ENCODE measurements around the gene CDC25B. TPM values are rescaled to one million over a fixed set of nuclear protein-coding genes. Genes with fewer than 3 reads are reported as not detected.
A peak's percentile ranks its signal among the peaks of the same experiment; 100 is the strongest.

Gene CDC25B
- total RNA-seq, 1 donor from 2014 or later: 46.5 TPM

- DNase-seq (ENCODE audit: low read depth, low spot score): no peak
- H3K4me1 Mint-ChIP-seq: peaks cover 51% of the 10 kb centered on the region
- peak overlapping the region; percentile 89 for H3K4me3 Mint-ChIP-seq
- TF ChIP-seq, protein P1, sequence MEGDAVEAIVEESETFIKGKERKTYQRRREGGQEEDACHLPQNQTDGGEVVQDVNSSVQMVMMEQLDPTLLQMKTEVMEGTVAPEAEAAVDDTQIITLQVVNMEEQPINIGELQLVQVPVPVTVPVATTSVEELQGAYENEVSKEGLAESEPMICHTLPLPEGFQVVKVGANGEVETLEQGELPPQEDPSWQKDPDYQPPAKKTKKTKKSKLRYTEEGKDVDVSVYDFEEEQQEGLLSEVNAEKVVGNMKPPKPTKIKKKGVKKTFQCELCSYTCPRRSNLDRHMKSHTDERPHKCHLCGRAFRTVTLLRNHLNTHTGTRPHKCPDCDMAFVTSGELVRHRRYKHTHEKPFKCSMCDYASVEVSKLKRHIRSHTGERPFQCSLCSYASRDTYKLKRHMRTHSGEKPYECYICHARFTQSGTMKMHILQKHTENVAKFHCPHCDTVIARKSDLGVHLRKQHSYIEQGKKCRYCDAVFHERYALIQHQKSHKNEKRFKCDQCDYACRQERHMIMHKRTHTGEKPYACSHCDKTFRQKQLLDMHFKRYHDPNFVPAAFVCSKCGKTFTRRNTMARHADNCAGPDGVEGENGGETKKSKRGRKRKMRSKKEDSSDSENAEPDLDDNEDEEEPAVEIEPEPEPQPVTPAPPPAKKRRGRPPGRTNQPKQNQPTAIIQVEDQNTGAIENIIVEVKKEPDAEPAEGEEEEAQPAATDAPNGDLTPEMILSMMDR (conservative IDR thresholded peaks at IDR 0.05): no peak
- no peak overlapping the region for H3K27ac Mint-ChIP-seq (ENCODE audit: unreplicated experiment)
- no peaks in the 10 kb centered on the region for H3K9me3 Mint-ChIP-seq
- H3K27me3 Mint-ChIP-seq (ENCODE audit: low read depth): no peaks in the 10 kb centered on the region
- H3K36me3 Mint-ChIP-seq (ENCODE audit: low read depth): peaks cover 5% of the 10 kb centered on the region
Measured at GRCh38 chr20:3797592-3798372, 1.7 kb downstream of the CDC25B start.

DNA sequence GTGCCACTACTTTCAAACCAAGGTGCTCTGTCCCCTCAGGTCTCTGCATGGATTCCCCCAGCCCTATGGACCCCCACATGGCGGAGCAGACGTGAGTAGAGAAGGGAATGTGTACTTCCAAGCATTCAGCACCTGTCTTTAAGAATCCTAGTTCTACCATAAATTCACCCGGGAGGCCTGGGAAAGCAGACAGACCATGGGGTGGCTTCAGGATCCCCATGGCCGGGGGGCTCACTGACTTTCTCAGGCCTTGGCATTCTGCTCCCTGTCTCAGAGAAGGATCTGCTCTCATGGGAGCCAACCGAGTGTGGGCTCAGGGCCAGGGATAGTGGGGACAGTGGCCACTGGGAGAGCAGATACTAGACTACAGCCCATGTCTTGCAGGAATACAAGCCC is 2.3 kb downstream of the CDC25B start:
- H3K36me3 Mint-ChIP-seq (ENCODE audit: low read depth): peaks cover 7% of the 10 kb centered on the region
- TF ChIP-seq, protein P1 (conservative IDR thresholded peaks at IDR 0.05): no peak
- DNase-seq (ENCODE audit: low read depth, low spot score): no peak
- H3K27ac Mint-ChIP-seq (ENCODE audit: unreplicated experiment): no peak overlapping the region
- peak overlapping the region; percentile 89 for H3K4me3 Mint-ChIP-seq
- peaks cover 54% of the 10 kb centered on the region for H3K4me1 Mint-ChIP-seq
- no peaks in the 10 kb centered on the region for H3K9me3 Mint-ChIP-seq
- H3K27me3 Mint-ChIP-seq (ENCODE audit: low read depth): no peaks in the 10 kb centered on the region

DNA sequence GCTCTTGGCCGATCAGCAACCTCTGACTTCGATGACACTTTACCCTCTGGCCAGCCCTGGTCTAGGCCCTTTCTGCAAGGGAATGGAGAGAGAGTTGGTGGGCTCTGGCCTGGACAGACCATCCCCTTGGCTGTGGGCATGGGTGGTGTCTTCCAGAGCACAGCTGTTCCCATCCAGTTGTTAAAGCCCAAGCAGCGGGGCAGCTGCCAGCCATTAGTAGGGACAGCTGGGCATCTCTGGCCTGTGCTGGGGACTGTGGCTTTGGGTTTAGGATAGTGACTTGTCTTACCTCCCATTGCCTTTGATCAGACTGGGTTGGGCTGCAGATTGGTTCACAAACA is 2.8 kb downstream of the CDC25B start:
- H3K4me1 Mint-ChIP-seq: peaks cover 54% of the 10 kb centered on the region
- TF ChIP-seq, protein P1 (conservative IDR thresholded peaks at IDR 0.05): no peak
- H3K27ac Mint-ChIP-seq (ENCODE audit: unreplicated experiment): peak overlapping the region; percentile 83
- H3K4me3 Mint-ChIP-seq: peak overlapping the region; percentile 79
- peaks cover 11% of the 10 kb centered on the region for H3K36me3 Mint-ChIP-seq (ENCODE audit: low read depth)
- DNase-seq (ENCODE audit: low read depth, low spot score): no peak
- H3K27me3 Mint-ChIP-seq (ENCODE audit: low read depth): no peaks in the 10 kb centered on the region
- H3K9me3 Mint-ChIP-seq: no peaks in the 10 kb centered on the region

DNA sequence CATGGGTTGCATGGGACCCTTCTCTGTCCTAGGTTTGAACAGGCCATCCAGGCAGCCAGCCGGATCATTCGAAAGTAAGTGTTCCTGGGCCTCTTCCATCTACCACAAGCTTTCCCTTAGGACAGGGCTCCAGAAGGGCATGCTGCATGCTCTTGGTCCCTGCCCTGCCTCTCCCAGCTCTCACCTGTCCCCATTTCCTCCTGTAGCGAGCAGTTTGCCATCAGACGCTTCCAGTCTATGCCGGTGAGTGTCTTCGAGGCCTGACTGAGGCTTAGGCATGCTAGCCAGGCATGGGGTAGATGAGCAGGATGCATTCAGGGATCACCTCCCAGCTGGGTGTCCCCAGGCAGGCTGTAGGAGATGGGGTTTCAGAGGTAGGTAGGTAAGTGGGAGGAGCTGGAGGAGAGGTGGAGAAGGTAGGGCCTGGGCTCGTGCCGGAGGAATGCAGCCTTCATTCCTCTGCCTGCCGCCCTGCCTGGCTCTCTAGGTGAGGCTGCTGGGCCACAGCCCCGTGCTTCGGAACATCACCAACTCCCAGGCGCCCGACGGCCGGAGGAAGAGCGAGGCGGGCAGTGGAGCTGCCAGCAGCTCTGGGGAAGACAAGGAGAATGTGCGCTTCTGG is 4.3 kb downstream of the CDC25B start:
- no peak for DNase-seq (ENCODE audit: low read depth, low spot score)
- no peaks in the 10 kb centered on the region for H3K27me3 Mint-ChIP-seq (ENCODE audit: low read depth)
- no peaks in the 10 kb centered on the region for H3K9me3 Mint-ChIP-seq
- TF ChIP-seq, protein P1 (conservative IDR thresholded peaks at IDR 0.05): no peak
- H3K4me1 Mint-ChIP-seq: peaks cover 54% of the 10 kb centered on the region
- H3K36me3 Mint-ChIP-seq (ENCODE audit: low read depth): peaks cover 16% of the 10 kb centered on the region
- peak overlapping the region; percentile 79 for H3K4me3 Mint-ChIP-seq
- peak overlapping the region; percentile 64 for H3K27ac Mint-ChIP-seq (ENCODE audit: unreplicated experiment)

GRCh38 chr20:3800878-3801260 is 4.8 kb downstream of the CDC25B start:
- DNase-seq (ENCODE audit: low read depth, low spot score): no peak
- Mint-ChIP-seq H3K4me1 (peaks cover 54% of the 10 kb centered on the region), H3K27ac (ENCODE audit: unreplicated experiment) (no peak overlapping the region), H3K36me3 (ENCODE audit: low read depth) (peaks cover 16% of the 10 kb centered on the region), H3K27me3 (ENCODE audit: low read depth) (no peaks in the 10 kb centered on the region), H3K9me3 (no peaks in the 10 kb centered on the region), H3K4me3 (no peak overlapping the region)
- TF ChIP-seq, protein P1 (conservative IDR thresholded peaks at IDR 0.05): no peak
